ENCODE measurements around the gene FBXO44. TPM values are rescaled to one million over a fixed set of nuclear protein-coding genes. Genes with fewer than 3 reads are reported as not detected.

FBXO44 gene
- polyA plus RNA-seq, 1 donor from 2014 or later = 119 TPM

DNA sequence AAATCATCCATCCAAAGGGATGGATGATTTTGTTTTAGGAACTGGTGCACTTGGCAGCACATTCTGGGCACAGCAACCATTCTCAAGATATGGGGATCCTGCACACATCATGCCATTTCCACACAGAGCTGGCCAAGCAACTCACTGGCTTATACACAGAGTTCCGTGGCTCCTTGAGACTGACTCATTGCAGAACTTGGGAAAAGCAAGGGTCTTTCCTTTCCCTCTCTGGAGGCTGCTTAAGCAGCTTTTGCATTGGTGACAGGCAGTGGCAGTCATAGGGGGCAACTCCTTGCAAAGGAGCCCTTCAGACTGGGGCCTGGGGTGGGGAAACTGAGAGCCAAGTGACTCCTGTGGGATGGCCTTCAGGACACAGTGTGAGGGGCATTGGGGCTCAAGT is 28.1 kb downstream of the FBXO44 start (continued):
- TF ChIP-seq, protein P1, sequence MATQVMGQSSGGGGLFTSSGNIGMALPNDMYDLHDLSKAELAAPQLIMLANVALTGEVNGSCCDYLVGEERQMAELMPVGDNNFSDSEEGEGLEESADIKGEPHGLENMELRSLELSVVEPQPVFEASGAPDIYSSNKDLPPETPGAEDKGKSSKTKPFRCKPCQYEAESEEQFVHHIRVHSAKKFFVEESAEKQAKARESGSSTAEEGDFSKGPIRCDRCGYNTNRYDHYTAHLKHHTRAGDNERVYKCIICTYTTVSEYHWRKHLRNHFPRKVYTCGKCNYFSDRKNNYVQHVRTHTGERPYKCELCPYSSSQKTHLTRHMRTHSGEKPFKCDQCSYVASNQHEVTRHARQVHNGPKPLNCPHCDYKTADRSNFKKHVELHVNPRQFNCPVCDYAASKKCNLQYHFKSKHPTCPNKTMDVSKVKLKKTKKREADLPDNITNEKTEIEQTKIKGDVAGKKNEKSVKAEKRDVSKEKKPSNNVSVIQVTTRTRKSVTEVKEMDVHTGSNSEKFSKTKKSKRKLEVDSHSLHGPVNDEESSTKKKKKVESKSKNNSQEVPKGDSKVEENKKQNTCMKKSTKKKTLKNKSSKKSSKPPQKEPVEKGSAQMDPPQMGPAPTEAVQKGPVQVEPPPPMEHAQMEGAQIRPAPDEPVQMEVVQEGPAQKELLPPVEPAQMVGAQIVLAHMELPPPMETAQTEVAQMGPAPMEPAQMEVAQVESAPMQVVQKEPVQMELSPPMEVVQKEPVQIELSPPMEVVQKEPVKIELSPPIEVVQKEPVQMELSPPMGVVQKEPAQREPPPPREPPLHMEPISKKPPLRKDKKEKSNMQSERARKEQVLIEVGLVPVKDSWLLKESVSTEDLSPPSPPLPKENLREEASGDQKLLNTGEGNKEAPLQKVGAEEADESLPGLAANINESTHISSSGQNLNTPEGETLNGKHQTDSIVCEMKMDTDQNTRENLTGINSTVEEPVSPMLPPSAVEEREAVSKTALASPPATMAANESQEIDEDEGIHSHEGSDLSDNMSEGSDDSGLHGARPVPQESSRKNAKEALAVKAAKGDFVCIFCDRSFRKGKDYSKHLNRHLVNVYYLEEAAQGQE (IDR thresholded peaks at IDR 0.05; ENCODE audit: borderline replicate concordance) = no peak
- TF ChIP-seq SMC3 (conservative IDR thresholded peaks at IDR 0.05; ENCODE audit: poor library complexity) (no peak), MXI1 (conservative IDR thresholded peaks at IDR 0.05; ENCODE audit: poor library complexity, severe bottlenecking) (no peak)

DNA sequence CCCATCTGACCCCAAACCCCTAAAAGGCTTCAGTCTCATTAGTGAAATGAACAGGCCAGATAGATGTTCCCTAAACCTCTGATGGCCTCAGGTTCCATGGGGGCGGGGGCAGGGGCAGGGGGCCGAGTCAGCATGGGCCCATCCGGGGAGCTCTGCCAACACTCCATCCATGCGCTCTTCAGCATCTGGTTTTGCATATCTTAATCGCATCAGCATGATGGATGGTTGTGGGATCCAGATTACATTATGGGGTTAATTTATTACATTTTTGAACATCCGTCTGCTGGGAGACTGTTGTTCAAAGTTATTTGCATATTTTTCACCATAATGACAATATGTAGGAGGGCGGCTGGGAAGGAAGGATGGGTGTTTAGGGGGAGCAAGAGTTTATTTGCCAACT is 29.4 kb downstream of the FBXO44 start:
- H2AFZ ChIP-seq (ENCODE audit: low read depth, low read length) = no peak overlapping the region
- no peak overlapping the region for H3K27ac ChIP-seq (ENCODE audit: low read length)

More for the DNA sequence above, 29.4 kb downstream of the FBXO44 start:
- Histone ChIP-seq H3F3A (ENCODE audit: insufficient read depth, low read length, poor library complexity, severe bottlenecking) (peaks cover 12% of the 10 kb centered on the region), H3K36me3 (ENCODE audit: insufficient read depth, low read length) (no peaks in the 10 kb centered on the region), H3K27me3 (ENCODE audit: insufficient read depth, low read depth, low read length) (no peaks in the 10 kb centered on the region), H3K9me3 (ENCODE audit: low read length) (no peaks in the 10 kb centered on the region), H3K9me2 (ENCODE audit: insufficient read depth, low read length) (no peaks in the 10 kb centered on the region), H3K4me2 (ENCODE audit: low read length) (no peak overlapping the region), H3K4me3 (ENCODE audit: low read length) (peak overlapping the region; percentile 4), H3K9ac (ENCODE audit: low read length) (no peak overlapping the region), H3K79me2 (replicated peaks; ENCODE audit: insufficient read depth, low read length) (peaks cover 33% of the 10 kb centered on the region), H4K20me1 (ENCODE audit: insufficient read depth) (no peaks in the 10 kb centered on the region)
- TF ChIP-seq EZH2 (IDR thresholded peaks at IDR 0.05; ENCODE audit: borderline replicate concordance, insufficient read depth, low read length, poor library complexity, severe bottlenecking) = no peak
- no peak for TF ChIP-seq RAD21 (conservative IDR thresholded peaks at IDR 0.05)
- no peak for TF ChIP-seq POLR2AphosphoS5 (IDR thresholded peaks at IDR 0.05)
- TF ChIP-seq, protein P1 (IDR thresholded peaks at IDR 0.05; ENCODE audit: borderline replicate concordance) = no peak
- TF ChIP-seq SMC3 (conservative IDR thresholded peaks at IDR 0.05; ENCODE audit: poor library complexity) = no peak
- TF ChIP-seq EP300 (conservative IDR thresholded peaks at IDR 0.05; ENCODE audit: poor library complexity, severe bottlenecking) = no peak
- no peak for TF ChIP-seq TAF1 (IDR thresholded peaks at IDR 0.05; ENCODE audit: low read depth)
- TF ChIP-seq, protein P2, sequence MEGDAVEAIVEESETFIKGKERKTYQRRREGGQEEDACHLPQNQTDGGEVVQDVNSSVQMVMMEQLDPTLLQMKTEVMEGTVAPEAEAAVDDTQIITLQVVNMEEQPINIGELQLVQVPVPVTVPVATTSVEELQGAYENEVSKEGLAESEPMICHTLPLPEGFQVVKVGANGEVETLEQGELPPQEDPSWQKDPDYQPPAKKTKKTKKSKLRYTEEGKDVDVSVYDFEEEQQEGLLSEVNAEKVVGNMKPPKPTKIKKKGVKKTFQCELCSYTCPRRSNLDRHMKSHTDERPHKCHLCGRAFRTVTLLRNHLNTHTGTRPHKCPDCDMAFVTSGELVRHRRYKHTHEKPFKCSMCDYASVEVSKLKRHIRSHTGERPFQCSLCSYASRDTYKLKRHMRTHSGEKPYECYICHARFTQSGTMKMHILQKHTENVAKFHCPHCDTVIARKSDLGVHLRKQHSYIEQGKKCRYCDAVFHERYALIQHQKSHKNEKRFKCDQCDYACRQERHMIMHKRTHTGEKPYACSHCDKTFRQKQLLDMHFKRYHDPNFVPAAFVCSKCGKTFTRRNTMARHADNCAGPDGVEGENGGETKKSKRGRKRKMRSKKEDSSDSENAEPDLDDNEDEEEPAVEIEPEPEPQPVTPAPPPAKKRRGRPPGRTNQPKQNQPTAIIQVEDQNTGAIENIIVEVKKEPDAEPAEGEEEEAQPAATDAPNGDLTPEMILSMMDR (IDR thresholded peaks at IDR 0.05; ENCODE audit: poor library complexity, severe bottlenecking) = no peak
- no peak for TF ChIP-seq MXI1 (conservative IDR thresholded peaks at IDR 0.05; ENCODE audit: poor library complexity, severe bottlenecking)
